ENCODE data around the gene EZH1.

EZH1 gene

DNA sequence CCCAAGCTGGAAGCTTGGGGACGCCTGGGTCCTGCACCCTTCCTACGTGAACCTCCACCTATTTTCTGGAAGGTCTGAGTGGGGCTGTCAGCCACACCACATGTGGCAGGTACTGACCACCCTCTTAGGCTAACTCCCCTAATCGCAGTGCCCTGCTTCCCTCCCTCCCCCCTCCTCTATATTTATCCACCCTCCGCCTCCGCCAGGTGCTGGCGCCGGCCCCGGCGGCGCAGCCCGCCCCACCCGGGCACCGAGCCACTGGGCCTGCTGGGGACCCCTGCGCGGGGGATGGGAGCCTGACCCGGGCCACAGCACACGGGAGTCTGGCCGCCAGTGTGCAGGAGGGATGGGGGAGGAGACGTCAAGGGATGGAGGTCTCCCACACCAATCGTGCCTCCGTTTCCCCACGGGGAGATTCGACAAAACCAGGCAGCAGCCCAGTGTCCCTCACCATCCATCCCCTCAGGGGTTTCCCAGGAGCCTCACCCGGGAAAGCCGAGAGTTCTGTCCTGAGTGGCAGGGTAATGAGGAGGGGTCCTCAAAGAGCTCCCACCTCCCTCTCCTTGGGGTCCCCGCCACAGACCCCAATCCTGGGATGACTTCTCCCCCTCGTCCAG lies 69.4 kb downstream of the EZH1 start:
- Histone ChIP-seq H3K4me3 (ENCODE audit: low read depth, low read length, poor library complexity, severe bottlenecking) (peak overlapping the region; percentile 71), H3K79me2 (ENCODE audit: insufficient read depth, low read length) (no peaks in the 10 kb centered on the region), H3K36me3 (ENCODE audit: insufficient read depth, low read length) (no peaks in the 10 kb centered on the region), H4K20me1 (ENCODE audit: insufficient read depth, low read length) (no peaks in the 10 kb centered on the region), H3K9me3 (ENCODE audit: low read length) (no peaks in the 10 kb centered on the region), H3K9ac (ENCODE audit: low read length) (peak overlapping the region; percentile 65; the same call in 1 of the 2 replicates), H3K4me2 (ENCODE audit: low read length) (peak overlapping the region; percentile 87), H3K9me2 (ENCODE audit: low read depth, low read length) (no peaks in the 10 kb centered on the region), H3K27me3 (ENCODE audit: insufficient read depth, low read length) (peaks cover 16% of the 10 kb centered on the region; the same call in 1 of the 2 replicates), H2AFZ (ENCODE audit: low read length) (no peak overlapping the region), H3K4me1 (ENCODE audit: insufficient read depth, low read length, severe bottlenecking) (peaks cover 55% of the 10 kb centered on the region), H3F3A (ENCODE audit: insufficient read depth, low read length) (no peaks in the 10 kb centered on the region), H3K27ac (ENCODE audit: low read depth, low read length, poor library complexity, severe bottlenecking) (no peak overlapping the region)
- TF ChIP-seq, protein P1, sequence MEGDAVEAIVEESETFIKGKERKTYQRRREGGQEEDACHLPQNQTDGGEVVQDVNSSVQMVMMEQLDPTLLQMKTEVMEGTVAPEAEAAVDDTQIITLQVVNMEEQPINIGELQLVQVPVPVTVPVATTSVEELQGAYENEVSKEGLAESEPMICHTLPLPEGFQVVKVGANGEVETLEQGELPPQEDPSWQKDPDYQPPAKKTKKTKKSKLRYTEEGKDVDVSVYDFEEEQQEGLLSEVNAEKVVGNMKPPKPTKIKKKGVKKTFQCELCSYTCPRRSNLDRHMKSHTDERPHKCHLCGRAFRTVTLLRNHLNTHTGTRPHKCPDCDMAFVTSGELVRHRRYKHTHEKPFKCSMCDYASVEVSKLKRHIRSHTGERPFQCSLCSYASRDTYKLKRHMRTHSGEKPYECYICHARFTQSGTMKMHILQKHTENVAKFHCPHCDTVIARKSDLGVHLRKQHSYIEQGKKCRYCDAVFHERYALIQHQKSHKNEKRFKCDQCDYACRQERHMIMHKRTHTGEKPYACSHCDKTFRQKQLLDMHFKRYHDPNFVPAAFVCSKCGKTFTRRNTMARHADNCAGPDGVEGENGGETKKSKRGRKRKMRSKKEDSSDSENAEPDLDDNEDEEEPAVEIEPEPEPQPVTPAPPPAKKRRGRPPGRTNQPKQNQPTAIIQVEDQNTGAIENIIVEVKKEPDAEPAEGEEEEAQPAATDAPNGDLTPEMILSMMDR (IDR thresholded peaks at IDR 0.05; ENCODE audit: low read length) = no peak
- TF ChIP-seq EZH2 (IDR thresholded peaks at IDR 0.05; ENCODE audit: borderline replicate concordance, low read length) = no peak

DNA sequence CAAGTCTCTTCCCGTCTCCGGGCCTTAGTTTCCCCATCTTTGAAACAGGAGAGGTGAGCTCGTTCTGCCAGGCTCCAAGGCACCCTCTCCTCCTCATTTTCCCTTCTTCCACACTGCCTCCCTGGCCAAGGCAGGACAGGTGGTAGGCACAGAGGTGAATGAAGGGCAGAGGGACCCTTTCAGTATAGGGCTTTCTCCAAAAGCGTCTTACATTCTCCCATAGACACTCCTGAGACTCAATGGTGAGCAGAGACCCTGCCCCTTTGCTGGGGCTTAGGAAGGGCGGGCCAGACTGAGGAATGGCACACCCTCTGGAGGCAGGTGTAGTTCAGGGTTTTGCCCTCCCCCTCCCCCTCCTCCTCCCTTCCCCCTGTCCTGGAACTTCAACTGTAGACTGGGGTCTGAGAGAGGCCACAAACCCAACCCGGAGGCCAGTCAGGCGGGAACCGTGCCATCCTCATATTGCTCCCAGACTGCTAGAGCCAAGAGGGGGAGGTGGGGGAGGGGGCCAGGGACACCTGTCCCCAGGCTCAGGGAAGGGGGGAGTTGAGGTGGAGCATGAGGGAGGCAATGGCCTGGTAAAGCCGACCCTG lies 70.0 kb downstream of the EZH1 start:
- no peak overlapping the region for H3K4me3 ChIP-seq (ENCODE audit: low read depth, low read length, poor library complexity, severe bottlenecking)
- TF ChIP-seq EZH2 (IDR thresholded peaks at IDR 0.05; ENCODE audit: borderline replicate concordance, low read length) = no peak
- TF ChIP-seq, protein P1 (IDR thresholded peaks at IDR 0.05; ENCODE audit: low read length) = no peak
- peak overlapping the region; percentile 87 for H3K4me2 ChIP-seq (ENCODE audit: low read length)
- H3K9me3 ChIP-seq (ENCODE audit: low read length) = no peaks in the 10 kb centered on the region
- H3K9ac ChIP-seq (ENCODE audit: low read length) = no peak overlapping the region
- no peaks in the 10 kb centered on the region for H3K79me2 ChIP-seq (ENCODE audit: insufficient read depth, low read length)
- H2AFZ ChIP-seq (ENCODE audit: low read length) = no peak overlapping the region
- H3K27me3 ChIP-seq (ENCODE audit: insufficient read depth, low read length) = peaks cover 16% of the 10 kb centered on the region; the same call in 1 of the 2 replicates
- H3K4me1 ChIP-seq (ENCODE audit: insufficient read depth, low read length, severe bottlenecking) = peaks cover 55% of the 10 kb centered on the region
- H4K20me1 ChIP-seq (ENCODE audit: insufficient read depth, low read length) = no peaks in the 10 kb centered on the region
- no peaks in the 10 kb centered on the region for H3F3A ChIP-seq (ENCODE audit: insufficient read depth, low read length)
- no peaks in the 10 kb centered on the region for H3K36me3 ChIP-seq (ENCODE audit: insufficient read depth, low read length)
- H3K27ac ChIP-seq (ENCODE audit: low read depth, low read length, poor library complexity, severe bottlenecking) = no peak overlapping the region
- no peaks in the 10 kb centered on the region for H3K9me2 ChIP-seq (ENCODE audit: low read depth, low read length)

DNA sequence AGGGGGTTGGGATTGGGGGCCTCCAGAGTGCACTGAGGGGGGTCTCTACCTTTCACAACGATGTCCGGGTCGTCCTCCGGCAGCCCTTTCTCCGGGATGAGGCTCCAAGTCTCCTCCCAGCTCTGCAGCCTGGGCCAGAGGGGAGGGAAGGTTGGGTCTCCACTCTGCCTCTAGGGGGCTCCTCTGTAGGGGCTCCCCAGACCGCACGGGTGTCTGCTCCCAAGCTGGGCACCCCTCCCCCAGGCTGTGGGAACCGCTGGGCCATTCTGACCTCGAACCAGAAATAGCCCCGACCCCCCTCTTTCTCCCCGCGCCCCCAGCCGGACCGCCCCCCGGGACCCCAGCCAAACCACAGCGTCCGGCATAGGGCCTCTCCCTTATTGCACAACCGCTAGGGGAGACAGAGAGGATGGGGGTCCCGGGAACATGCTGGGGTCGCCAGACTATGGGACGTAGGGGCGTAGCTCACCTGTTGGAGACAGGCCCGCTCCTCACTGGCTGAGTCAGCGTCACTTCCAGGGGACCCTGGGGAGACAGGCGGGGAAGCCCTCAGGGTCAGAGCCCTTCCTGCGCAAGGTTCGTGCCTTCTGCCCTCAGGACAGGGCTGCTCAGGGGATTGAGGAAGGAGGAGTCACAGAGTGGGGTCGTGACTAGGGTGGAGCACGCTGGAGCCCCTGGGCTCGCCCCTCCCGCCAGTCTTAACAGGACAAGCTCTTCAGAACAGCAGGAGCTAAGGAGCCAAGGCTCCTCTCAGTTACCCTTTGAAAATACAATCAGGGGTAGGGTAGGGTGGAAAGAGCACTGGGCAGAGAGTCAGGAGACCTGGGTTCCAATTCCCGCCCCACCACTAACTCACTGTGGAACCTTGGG lies 70.7 kb downstream of the EZH1 start:
- Histone ChIP-seq H3K36me3 (ENCODE audit: insufficient read depth, low read length) (no peaks in the 10 kb centered on the region), H3K79me2 (ENCODE audit: insufficient read depth, low read length) (no peaks in the 10 kb centered on the region), H3K9ac (ENCODE audit: low read length) (no peak overlapping the region), H3K27ac (ENCODE audit: low read depth, low read length, poor library complexity, severe bottlenecking) (no peak overlapping the region), H3K4me2 (ENCODE audit: low read length) (peak overlapping the region; percentile 13), H3F3A (ENCODE audit: insufficient read depth, low read length) (no peaks in the 10 kb centered on the region), H3K9me2 (ENCODE audit: low read depth, low read length) (no peaks in the 10 kb centered on the region), H3K4me3 (ENCODE audit: low read depth, low read length, poor library complexity, severe bottlenecking) (no peak overlapping the region), H3K4me1 (ENCODE audit: insufficient read depth, low read length, severe bottlenecking) (peaks cover 52% of the 10 kb centered on the region), H3K27me3 (ENCODE audit: insufficient read depth, low read length) (peaks cover 16% of the 10 kb centered on the region; the same call in 1 of the 2 replicates), H2AFZ (ENCODE audit: low read length) (no peak overlapping the region), H3K9me3 (ENCODE audit: low read length) (no peaks in the 10 kb centered on the region), H4K20me1 (ENCODE audit: insufficient read depth, low read length) (no peaks in the 10 kb centered on the region)
- TF ChIP-seq, protein P1 (IDR thresholded peaks at IDR 0.05; ENCODE audit: low read length) = peak; percentile 79
- no peak for TF ChIP-seq EZH2 (IDR thresholded peaks at IDR 0.05; ENCODE audit: borderline replicate concordance, low read length)

All from OCI-LY1 (cell line).